PC-3 (cell line): ENCODE measurements around the gene BBLN.

ENCODE experiments used
- CTCF ChIP-seq: fragments of 300-600 bp; sonication (generic); conservative IDR thresholded peaks from 2 replicates; pipeline ENCODE4 v1.5.1; 2017; ENCODE audit warnings: antibody characterized with exemption, low read depth, mild to moderate bottlenecking, low read length
- EZH2 ChIP-seq: fragments of 300-600 bp; sonication (generic); IDR thresholded peaks from one replicate; pipeline ENCODE4 v1.6.1; 2017; ENCODE audit warnings: antibody characterized with exemption, mild to moderate bottlenecking, low read length; ENCODE audit not compliant: unreplicated experiment
- EZH2phosphoT487 ChIP-seq: fragments of 300-600 bp; sonication (generic); IDR thresholded peaks from 2 replicates; pipeline ENCODE4 v1.6.1; 2018; ENCODE audit warnings: mild to moderate bottlenecking, antibody characterized with exemption, low read length, borderline replicate concordance

- TF ChIP-seq CTCF: no peak
- no peak for TF ChIP-seq EZH2phosphoT487
- no peak for TF ChIP-seq EZH2
Measured at GRCh38 chr9:128127990-128128835, 31.9 kb upstream of the BBLN start.
